Cardiac muscle cell (in vitro differentiated cells and primary cell): Measurements from ENCODE around the gene CDHR3. TPM values are rescaled to one million over a fixed set of nuclear protein-coding genes. Genes with fewer than 3 reads are reported as not detected.

Source experiments
- DNase-seq, 2 donors: peaks; one replicate each; pipeline versions ENCODE4 v3.0.0 to v3.0.0-alpha.2; 2010 to 2017; ENCODE audit warnings: low read depth in 1 of 2, low spot score in 1 of 2
- H3K27ac ChIP-seq: fragments of 200-600 bp; sonication (generic); 2 replicates; pipeline ENCODE4 v1.5.1; 2016
- H3K27me3 ChIP-seq: fragments of 200-600 bp; sonication (generic); 2 replicates; pipeline ENCODE4 v1.6.0; 2016; ENCODE audit warnings: control low read depth
- H3K36me3 ChIP-seq: fragments of 200-600 bp; sonication (generic); 2 replicates; pipeline ENCODE4 v1.5.1; 2016; ENCODE audit warnings: control low read depth
- H3K4me1 ChIP-seq: fragments of 200-600 bp; sonication (generic); 2 replicates; pipeline ENCODE4 v1.8.1; 2017; ENCODE audit warnings: low read depth, mild to moderate bottlenecking, mixed run types
- H3K4me3 ChIP-seq: fragments of 200-600 bp; sonication (generic); 2 replicates; pipeline ENCODE4 v1.5.1; 2016; ENCODE audit warnings: mild to moderate bottlenecking
- H3K9me3 ChIP-seq: fragments of 200-600 bp; sonication (generic); 2 replicates; pipeline ENCODE4 v1.5.1; 2017; ENCODE audit warnings: low read depth, mild to moderate bottlenecking, control low read depth
- CTCF ChIP-seq: IDR thresholded peaks from 2 replicates; pipeline ENCODE4 v1.5.1; 2012; ENCODE audit warnings: low read depth, mild to moderate bottlenecking, low read length
- polyA plus RNA-seq: library from polyadenylated mRNA; unstranded; fragments of >200 nt; fragmentation: Nextera tagmentation; extraction: Ambion mirVana; gene quantifications from 2 replicates; pipeline ENCODE4 v1.2.1, GENCODE V29; 2016
- total RNA-seq: library from RNA; depleted of rRNA; stranded (reverse); fragments of >200 nt; gene quantifications from 2 replicates; pipeline ENCODE4 v1.2.3, GENCODE V29; 2016

The CDHR3 gene
- total and polyA plus RNA-seq, 2 experiments from 2014 or later, result 9.3 to 12.2 TPM

DNA sequence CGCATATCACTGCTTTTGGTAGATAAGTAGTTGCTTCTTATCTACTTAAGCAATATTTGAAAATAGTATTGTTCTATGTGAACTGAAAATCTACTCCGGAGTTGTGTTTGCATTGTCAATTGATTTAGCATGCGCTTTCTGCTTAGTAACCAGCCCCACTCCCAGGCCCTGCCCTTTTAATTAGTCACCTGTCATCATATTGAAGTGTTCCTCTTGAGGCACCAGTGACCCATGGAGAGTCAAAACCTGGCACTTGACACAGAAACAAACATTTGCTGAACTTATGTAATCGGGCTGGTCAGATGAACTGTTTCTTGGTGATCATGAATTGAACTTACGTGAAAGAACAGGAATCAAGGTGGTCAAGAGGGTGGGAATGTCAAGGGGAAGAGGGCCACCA, 27.8 kb upstream of the CDHR3 start:
- no peaks in the 10 kb centered on the region for H3K9me3 ChIP-seq
- peak in 1 of 2 donors; percentile 73 for DNase-seq
- H3K36me3 ChIP-seq, result no peaks in the 10 kb centered on the region
- TF ChIP-seq CTCF, result no peak
- peak overlapping the region; percentile 36 for H3K27ac ChIP-seq
- H3K27me3 ChIP-seq, result no peaks in the 10 kb centered on the region
- H3K4me3 ChIP-seq, result no peak overlapping the region
- H3K4me1 ChIP-seq, result peaks cover 36% of the 10 kb centered on the region

DNA sequence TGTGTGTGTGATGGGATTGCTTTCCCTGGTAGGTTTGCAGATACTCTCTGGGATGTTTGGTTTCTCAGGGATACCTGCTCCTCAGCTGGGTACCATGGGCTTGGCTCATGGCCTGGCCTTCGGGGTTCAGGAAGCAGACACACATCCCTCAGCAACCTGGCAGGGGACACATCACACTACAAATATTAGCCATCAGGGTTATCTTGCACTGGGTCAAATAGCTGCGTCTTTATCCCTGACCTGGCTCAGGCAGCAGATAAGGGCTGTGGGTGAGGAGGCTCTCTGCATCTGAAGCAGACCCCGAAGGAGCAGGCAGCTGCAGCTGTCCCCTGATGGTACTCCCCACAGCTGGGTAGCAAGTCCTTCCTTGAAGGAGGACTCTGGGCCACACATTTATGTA, 25.7 kb upstream of the CDHR3 start:
- Histone ChIP-seq H3K27me3 (no peaks in the 10 kb centered on the region), H3K9me3 (no peaks in the 10 kb centered on the region), H3K27ac (no peak overlapping the region), H3K4me1 (peaks cover 36% of the 10 kb centered on the region), H3K4me3 (no peak overlapping the region), H3K36me3 (no peaks in the 10 kb centered on the region)
- TF ChIP-seq CTCF, result no peak
- no peak for DNase-seq

GRCh38 chr7:105940109-105940508, 23.0 kb upstream of the CDHR3 start:
- H3K27ac ChIP-seq, result no peak overlapping the region
- H3K4me1 ChIP-seq, result peaks cover 31% of the 10 kb centered on the region
- H3K27me3 ChIP-seq, result no peaks in the 10 kb centered on the region
- DNase-seq, result no peak
- H3K4me3 ChIP-seq, result no peak overlapping the region
- no peaks in the 10 kb centered on the region for H3K9me3 ChIP-seq
- TF ChIP-seq CTCF, result no peak
- H3K36me3 ChIP-seq, result no peaks in the 10 kb centered on the region

DNA sequence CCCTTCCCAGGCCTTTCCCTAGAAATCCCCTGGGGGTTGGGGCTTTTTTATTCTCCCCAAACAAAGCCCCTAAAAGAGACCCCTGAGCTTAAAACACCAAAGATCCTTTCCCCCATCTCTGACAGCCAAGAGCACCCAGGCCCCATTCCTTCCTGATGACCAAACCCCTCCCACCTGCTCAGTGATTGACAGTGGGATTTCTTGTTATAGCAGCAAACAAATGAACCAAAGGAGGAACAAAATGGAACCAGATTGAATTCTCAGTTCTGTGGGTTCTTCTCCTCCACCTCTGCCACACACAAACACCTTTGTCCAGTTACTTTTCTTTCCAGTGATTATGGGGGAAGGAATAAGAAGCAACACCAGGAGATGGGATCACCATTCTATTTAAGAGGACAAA, 21.5 kb upstream of the CDHR3 start:
- Histone ChIP-seq H3K27ac (no peak overlapping the region), H3K9me3 (no peaks in the 10 kb centered on the region), H3K4me3 (no peak overlapping the region), H3K27me3 (no peaks in the 10 kb centered on the region), H3K4me1 (peaks cover 19% of the 10 kb centered on the region), H3K36me3 (no peaks in the 10 kb centered on the region)
- TF ChIP-seq CTCF, result no peak
- DNase-seq, result no peak

DNA sequence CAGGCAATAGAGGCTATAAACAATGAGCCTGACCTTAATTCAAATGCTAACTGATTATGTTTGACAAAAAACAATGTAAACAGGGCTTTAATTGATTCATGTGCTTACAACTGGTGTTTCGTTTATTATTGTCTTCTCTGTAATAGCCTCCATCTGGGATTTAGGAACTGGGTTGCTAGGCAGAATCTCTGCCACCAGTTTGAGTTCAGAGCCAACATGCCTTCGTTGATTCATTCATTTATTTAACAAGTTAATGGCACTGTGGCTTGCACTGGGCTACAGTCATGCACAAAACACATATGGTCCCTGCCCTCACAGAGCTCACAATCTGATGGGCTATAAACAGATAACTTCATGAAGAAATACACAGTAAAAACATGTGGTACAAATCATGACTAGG, 19.6 kb upstream of the CDHR3 start:
- DNase-seq, result no peak
- no peak overlapping the region for H3K27ac ChIP-seq
- H3K9me3 ChIP-seq, result no peaks in the 10 kb centered on the region
- no peaks in the 10 kb centered on the region for H3K27me3 ChIP-seq
- peaks cover 7% of the 10 kb centered on the region for H3K4me1 ChIP-seq
- H3K4me3 ChIP-seq, result no peak overlapping the region
- no peaks in the 10 kb centered on the region for H3K36me3 ChIP-seq
- TF ChIP-seq CTCF, result no peak

DNA sequence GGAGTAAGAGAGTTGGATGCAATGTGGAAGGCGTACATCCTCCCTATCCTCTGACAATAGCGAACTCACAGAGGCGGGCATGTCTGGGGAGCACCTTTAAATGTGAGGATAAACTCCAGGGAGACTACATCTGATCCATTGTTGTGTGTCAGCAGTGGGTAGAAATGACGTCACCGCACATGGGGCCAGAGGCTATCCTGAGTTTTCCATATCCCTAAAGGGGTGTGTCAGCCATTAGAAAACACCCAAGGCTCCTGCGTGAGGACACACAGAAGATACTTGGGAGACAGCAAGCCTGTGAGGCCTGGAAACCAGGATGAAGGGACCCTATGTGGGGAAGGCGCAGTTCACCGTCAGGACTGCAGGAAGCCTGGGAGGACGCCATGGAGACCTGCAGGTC, 17.2 kb upstream of the CDHR3 start:
- Histone ChIP-seq H3K27ac (no peak overlapping the region), H3K4me3 (no peak overlapping the region), H3K36me3 (no peaks in the 10 kb centered on the region), H3K4me1 (no peaks in the 10 kb centered on the region), H3K9me3 (no peaks in the 10 kb centered on the region), H3K27me3 (no peaks in the 10 kb centered on the region)
- no peak for DNase-seq
- no peak for TF ChIP-seq CTCF
